Keratinocyte (primary cell): ENCODE results near the gene TAL1. TPM values are rescaled to one million over a fixed set of nuclear protein-coding genes. Genes with fewer than 3 reads are reported as not detected.

Source experiments
- DNase-seq: peaks from one replicate; pipeline ENCODE4 v3.0.0-alpha.2; 2011; ENCODE audit warnings: low read depth, missing footprints, low spot score
- FAIRE-seq: peaks from 2 replicates; lab custom pipeline; 2011; peaks lifted over from hg19 to GRCh38; lab: Jason Lieb, UNC
- H2AFZ ChIP-seq: 2 replicates; pipeline ENCODE4 v1.6.0; 2012; ENCODE audit warnings: low read length, control low read depth, inconsistent platforms; ENCODE audit not compliant: control insufficient read depth
- H3K27ac ChIP-seq: 2 replicates; pipeline ENCODE4 v1.5.1; 2011; ENCODE audit warnings: low read length; ENCODE audit not compliant: control insufficient read depth, insufficient read depth
- H3K27me3 ChIP-seq: 3 replicates; pipeline ENCODE4 v1.6.0; 2011; ENCODE audit warnings: low read length; ENCODE audit not compliant: control insufficient read depth, insufficient read depth; ENCODE audit errors: extremely low read depth
- H3K36me3 ChIP-seq, 2 experiments: 2 replicates in 1 of 2; 3 replicates in 1 of 2; pipeline ENCODE4 v1.5.1; 2011; ENCODE audit warnings: low read length in 2 of 2, mild to moderate bottlenecking in 1 of 2; ENCODE audit not compliant: control insufficient read depth in 2 of 2, insufficient read depth in 2 of 2; ENCODE audit errors: extremely low read depth in 1 of 2
- H3K4me1 ChIP-seq: 3 replicates; pipeline ENCODE4 v1.5.1; 2011; ENCODE audit warnings: low read length; ENCODE audit not compliant: control insufficient read depth, insufficient read depth; ENCODE audit errors: extremely low read depth
- H3K4me2 ChIP-seq: 3 replicates; pipeline ENCODE4 v1.6.0; 2011; ENCODE audit warnings: low read depth, low read length; ENCODE audit not compliant: control insufficient read depth, insufficient read depth; ENCODE audit errors: extremely low read depth
- H3K4me3 ChIP-seq, 3 experiments: fragments of 200-600 bp in 1 of 3; sonication (generic) in 1 of 3; 2 replicates in 2 of 3; 3 replicates in 1 of 3; pipeline ENCODE4 v1.5.1; 2011 to 2016; ENCODE audit warnings: low read length in 3 of 3, mild to moderate bottlenecking in 3 of 3, control low read depth in 2 of 3, inconsistent platforms in 1 of 3, low read depth in 1 of 3, mixed read lengths in 1 of 3, mixed run types in 1 of 3, moderate library complexity in 1 of 3; ENCODE audit not compliant: control insufficient read depth in 2 of 3, insufficient read depth in 2 of 3; ENCODE audit errors: extremely low read depth in 1 of 3
- H3K79me2 ChIP-seq: 2 replicates; pipeline ENCODE4 v1.6.0; 2012; ENCODE audit warnings: low read length; ENCODE audit not compliant: control insufficient read depth, insufficient read depth
- H3K9ac ChIP-seq: 3 replicates; pipeline ENCODE4 v1.6.0; 2011; ENCODE audit warnings: low read length; ENCODE audit not compliant: control insufficient read depth, insufficient read depth; ENCODE audit errors: extremely low read depth
- H3K9me1 ChIP-seq: 3 replicates; pipeline ENCODE4 v1.6.0; 2011; ENCODE audit warnings: low read length; ENCODE audit not compliant: control insufficient read depth, insufficient read depth; ENCODE audit errors: extremely low read depth
- H3K9me3 ChIP-seq: 2 replicates; pipeline ENCODE4 v1.5.1; 2012; ENCODE audit warnings: low read depth, low read length; ENCODE audit not compliant: control insufficient read depth
- H4K20me1 ChIP-seq: 3 replicates; pipeline ENCODE4 v1.6.0; 2011; ENCODE audit warnings: low read length; ENCODE audit not compliant: control insufficient read depth, insufficient read depth; ENCODE audit errors: extremely low read depth
- EZH2 ChIP-seq: IDR thresholded peaks from one replicate; pipeline ENCODE4 v1.6.1; 2012; ENCODE audit warnings: inconsistent platforms, mild to moderate bottlenecking, low read length, moderate library complexity
- dilution Hi-C: fragments of 300-500 bp; cut with MboI; formaldehyde crosslinking; loops from one replicate; pipeline ENCODE4 v1.7.0; 2020; ENCODE audit warnings: low sequenced_read_pairs; ENCODE audit not compliant: extremely low pct_ligation_motif_present
- polyA plus RNA-seq, 5 experiments: library from polyadenylated mRNA; depleted of rRNA in 3 of 5; stranded (reverse) in 3 of 5; stranded (forward) in 1 of 5; unstranded in 1 of 5; fragments of >200 nt; gene quantifications; 1 replicate in 1 of 5; 2 replicates in 3 of 5; 3 replicates in 1 of 5; pipeline versions ENCODE4 v1.2.1 to v1.2.3, GENCODE V29; 2011 to 2012; ENCODE audit warnings: missing spikeins in 2 of 5, low read depth in 1 of 5, low replicate concordance in 1 of 5
- TF ChIP-seq, protein P1 (sequence below), 3 experiments: IDR thresholded peaks in 1 of 3; conservative IDR thresholded peaks in 1 of 3; optimal IDR thresholded peaks in 1 of 3; 2 replicates in 2 of 3; 3 replicates in 1 of 3; pipeline versions ENCODE3 to v1.5.1; 2011; ENCODE audit warnings: low read length in 3 of 3, mild to moderate bottlenecking in 3 of 3, moderate library complexity in 2 of 3, control low read depth in 1 of 3, inconsistent platforms in 1 of 3; ENCODE audit not compliant: insufficient read depth in 2 of 3; ENCODE audit errors: extremely low read depth in 1 of 3

The TAL1 gene
- polyA plus RNA-seq, 1 donor (not counting 4 experiments of a cell fraction or from before 2014, with no cell fraction given), result not detected

DNA sequence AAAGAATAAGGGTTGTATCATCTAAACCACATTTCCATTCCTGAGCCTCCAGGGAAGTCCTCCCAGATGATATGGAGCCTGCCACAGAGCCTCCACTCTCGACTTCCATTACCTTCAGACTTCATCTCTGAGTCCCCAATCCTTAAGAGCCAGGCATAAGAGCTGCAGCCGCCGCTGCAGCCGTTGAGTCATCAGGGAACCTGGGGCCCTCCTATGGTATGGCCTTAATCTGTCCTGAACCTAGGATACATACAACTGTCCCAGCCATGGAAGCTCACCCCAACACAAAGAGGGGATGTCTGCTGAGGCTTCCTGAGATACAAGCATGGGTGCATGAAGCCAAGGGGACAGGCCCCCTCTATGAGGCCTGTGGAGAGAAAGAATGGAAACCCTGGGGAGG lies 16.3 kb downstream of the TAL1 start:
- Histone ChIP-seq H3K9me3 (no peaks in the 10 kb centered on the region), H3K4me3 (no peak overlapping the region), H3K79me2 (no peaks in the 10 kb centered on the region), H3K27me3 (no peaks in the 10 kb centered on the region), H3K9ac (no peak overlapping the region), H4K20me1 (no peaks in the 10 kb centered on the region), H2AFZ (no peak overlapping the region), H3K4me1 (no peaks in the 10 kb centered on the region), H3K36me3 (no peaks in the 10 kb centered on the region), H3K27ac (no peak overlapping the region), H3K4me2 (no peak overlapping the region), H3K9me1 (no peaks in the 10 kb centered on the region)
- DNase-seq (no peak), FAIRE-seq (no peak)
- dilution Hi-C loops, result no loop called here
- TF ChIP-seq EZH2, result no peak
- TF ChIP-seq, protein P1, sequence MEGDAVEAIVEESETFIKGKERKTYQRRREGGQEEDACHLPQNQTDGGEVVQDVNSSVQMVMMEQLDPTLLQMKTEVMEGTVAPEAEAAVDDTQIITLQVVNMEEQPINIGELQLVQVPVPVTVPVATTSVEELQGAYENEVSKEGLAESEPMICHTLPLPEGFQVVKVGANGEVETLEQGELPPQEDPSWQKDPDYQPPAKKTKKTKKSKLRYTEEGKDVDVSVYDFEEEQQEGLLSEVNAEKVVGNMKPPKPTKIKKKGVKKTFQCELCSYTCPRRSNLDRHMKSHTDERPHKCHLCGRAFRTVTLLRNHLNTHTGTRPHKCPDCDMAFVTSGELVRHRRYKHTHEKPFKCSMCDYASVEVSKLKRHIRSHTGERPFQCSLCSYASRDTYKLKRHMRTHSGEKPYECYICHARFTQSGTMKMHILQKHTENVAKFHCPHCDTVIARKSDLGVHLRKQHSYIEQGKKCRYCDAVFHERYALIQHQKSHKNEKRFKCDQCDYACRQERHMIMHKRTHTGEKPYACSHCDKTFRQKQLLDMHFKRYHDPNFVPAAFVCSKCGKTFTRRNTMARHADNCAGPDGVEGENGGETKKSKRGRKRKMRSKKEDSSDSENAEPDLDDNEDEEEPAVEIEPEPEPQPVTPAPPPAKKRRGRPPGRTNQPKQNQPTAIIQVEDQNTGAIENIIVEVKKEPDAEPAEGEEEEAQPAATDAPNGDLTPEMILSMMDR (optimal IDR thresholded peaks at IDR 0.05 in 1 of 3, IDR thresholded peaks at IDR 0.05 in 1 of 3, conservative IDR thresholded peaks at IDR 0.05 in 1 of 3; ENCODE audit: extremely low read depth in 1 of 3, insufficient read depth in 2 of 3, low read length in 3 of 3), result no peak

GRCh38 chr1:47214549-47214948 lies 17.5 kb downstream of the TAL1 start:
- no peaks in the 10 kb centered on the region for H3K9me3 ChIP-seq
- H3K79me2 ChIP-seq, result no peaks in the 10 kb centered on the region
- peaks cover 4% of the 10 kb centered on the region for H3K4me1 ChIP-seq
- H3K4me2 ChIP-seq, result no peak overlapping the region
- no peak overlapping the region for H3K9ac ChIP-seq
- H3K27me3 ChIP-seq, result no peaks in the 10 kb centered on the region
- DNase-seq (no peak), FAIRE-seq (no peak)
- dilution Hi-C loops, result no loop called here
- TF ChIP-seq EZH2, result no peak
- TF ChIP-seq, protein P1 (optimal IDR thresholded peaks at IDR 0.05 in 1 of 3, IDR thresholded peaks at IDR 0.05 in 1 of 3, conservative IDR thresholded peaks at IDR 0.05 in 1 of 3; ENCODE audit: extremely low read depth in 1 of 3, insufficient read depth in 2 of 3, low read length in 3 of 3), result no peak
- no peak overlapping the region for H3K4me3 ChIP-seq
- no peak overlapping the region for H2AFZ ChIP-seq
- H3K36me3 ChIP-seq, result no peaks in the 10 kb centered on the region
- H4K20me1 ChIP-seq, result no peaks in the 10 kb centered on the region
- no peak overlapping the region for H3K27ac ChIP-seq
- H3K9me1 ChIP-seq, result no peaks in the 10 kb centered on the region
